Fibroblast of villous mesenchyme (primary cell): ENCODE results near the gene PAPSS1. TPM values are rescaled to one million over a fixed set of nuclear protein-coding genes. Genes with fewer than 3 reads are reported as not detected.
A peak's percentile ranks its signal among the peaks of the same experiment; 100 is the strongest.

Source experiments
- DNase-seq: peaks from one replicate; pipeline ENCODE4 v3.0.0-alpha.2; 2010; ENCODE audit warnings: low read depth
- H3K4me3 ChIP-seq: 2 replicates; pipeline ENCODE4 v1.5.1; 2011; ENCODE audit warnings: low read depth, mild to moderate bottlenecking, low read length
- total RNA-seq: library from RNA; depleted of rRNA; stranded (reverse); fragments of >200 nt; gene quantifications from 2 replicates; pipeline ENCODE4 v1.2.3, GENCODE V29; 2012
- TF ChIP-seq, protein P1 (sequence below): IDR thresholded peaks from 2 replicates; pipeline ENCODE4 v1.5.1; 2012; ENCODE audit warnings: low read depth, mild to moderate bottlenecking, low read length; ENCODE audit not compliant: insufficient read depth

PAPSS1 gene
- total RNA-seq, 1 donor: 78.6 TPM

DNA sequence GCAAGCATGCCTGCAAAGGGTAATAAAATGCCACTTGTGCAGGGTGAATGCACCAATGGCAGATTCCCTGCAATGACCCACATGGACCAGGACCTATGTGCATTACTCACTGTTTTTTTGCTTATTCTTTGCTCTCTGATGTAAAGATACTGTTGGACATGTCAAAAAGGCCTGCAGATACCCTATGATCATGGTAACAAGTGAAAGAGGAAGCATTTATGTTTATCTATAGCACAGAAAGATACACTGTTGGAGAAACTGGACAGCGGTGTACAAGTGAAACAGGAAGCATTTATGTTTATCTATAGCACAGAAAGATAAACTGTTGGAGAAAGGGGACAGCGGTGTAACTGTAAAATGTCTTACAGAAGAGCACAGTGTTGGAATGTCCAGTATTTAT is 127.5 kb downstream of the PAPSS1 start:
- peak; percentile 44 for DNase-seq
- TF ChIP-seq, protein P1, sequence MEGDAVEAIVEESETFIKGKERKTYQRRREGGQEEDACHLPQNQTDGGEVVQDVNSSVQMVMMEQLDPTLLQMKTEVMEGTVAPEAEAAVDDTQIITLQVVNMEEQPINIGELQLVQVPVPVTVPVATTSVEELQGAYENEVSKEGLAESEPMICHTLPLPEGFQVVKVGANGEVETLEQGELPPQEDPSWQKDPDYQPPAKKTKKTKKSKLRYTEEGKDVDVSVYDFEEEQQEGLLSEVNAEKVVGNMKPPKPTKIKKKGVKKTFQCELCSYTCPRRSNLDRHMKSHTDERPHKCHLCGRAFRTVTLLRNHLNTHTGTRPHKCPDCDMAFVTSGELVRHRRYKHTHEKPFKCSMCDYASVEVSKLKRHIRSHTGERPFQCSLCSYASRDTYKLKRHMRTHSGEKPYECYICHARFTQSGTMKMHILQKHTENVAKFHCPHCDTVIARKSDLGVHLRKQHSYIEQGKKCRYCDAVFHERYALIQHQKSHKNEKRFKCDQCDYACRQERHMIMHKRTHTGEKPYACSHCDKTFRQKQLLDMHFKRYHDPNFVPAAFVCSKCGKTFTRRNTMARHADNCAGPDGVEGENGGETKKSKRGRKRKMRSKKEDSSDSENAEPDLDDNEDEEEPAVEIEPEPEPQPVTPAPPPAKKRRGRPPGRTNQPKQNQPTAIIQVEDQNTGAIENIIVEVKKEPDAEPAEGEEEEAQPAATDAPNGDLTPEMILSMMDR: no peak
- no peak overlapping the region for H3K4me3 ChIP-seq

- no peak for DNase-seq
- TF ChIP-seq, protein P1: no peak
These were observed 130.8 kb downstream of the PAPSS1 start for GRCh38 chr4:107589269-107589668.

DNA sequence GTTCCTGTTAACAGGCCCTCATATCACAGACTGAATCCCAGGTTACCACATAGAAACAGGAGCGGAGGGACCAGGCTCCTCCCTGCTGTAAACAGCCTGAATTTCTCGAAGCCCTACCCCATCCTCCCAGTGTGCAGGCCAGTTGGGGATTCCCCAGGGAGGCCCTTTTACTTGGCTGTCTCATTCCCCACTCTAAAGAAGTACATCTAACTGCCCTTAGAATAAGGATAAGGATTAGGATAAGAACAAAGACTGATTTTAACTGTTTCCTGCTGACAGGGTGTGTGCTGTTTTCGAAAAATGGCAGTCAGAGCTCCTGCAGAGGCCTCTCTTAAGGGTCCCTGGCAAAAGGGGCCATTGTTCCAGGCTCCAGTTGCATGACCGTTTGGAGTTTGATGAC is 133.7 kb downstream of the PAPSS1 start:
- no peak overlapping the region for H3K4me3 ChIP-seq
- TF ChIP-seq, protein P1: no peak
- no peak for DNase-seq

More at GRCh38 chr4:107589269-107589668, 130.8 kb downstream of the PAPSS1 start:
- H3K4me3 ChIP-seq: no peak overlapping the region

DNA sequence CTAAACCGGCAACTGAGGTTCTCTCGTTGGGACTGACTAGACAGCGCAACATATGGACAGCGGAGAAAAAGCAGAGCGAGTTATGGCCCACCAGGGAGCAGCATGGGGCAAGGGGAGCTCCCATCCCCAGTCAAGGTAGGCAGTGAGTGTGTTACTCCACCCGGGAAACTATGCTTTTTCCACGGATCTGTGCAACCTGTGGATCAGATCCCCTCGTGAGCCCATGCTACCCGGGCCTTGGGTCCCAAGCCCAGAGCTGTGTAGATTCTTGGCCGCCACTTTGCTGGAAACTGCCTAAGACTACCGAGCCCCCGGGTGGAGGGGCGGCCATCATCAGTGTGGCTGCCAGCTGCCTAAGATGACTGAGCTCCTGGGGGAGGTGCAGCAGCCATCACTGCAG is 140.9 kb downstream of the PAPSS1 start:
- TF ChIP-seq, protein P1: peak; percentile 16
- no peak for DNase-seq
- no peak overlapping the region for H3K4me3 ChIP-seq

DNA sequence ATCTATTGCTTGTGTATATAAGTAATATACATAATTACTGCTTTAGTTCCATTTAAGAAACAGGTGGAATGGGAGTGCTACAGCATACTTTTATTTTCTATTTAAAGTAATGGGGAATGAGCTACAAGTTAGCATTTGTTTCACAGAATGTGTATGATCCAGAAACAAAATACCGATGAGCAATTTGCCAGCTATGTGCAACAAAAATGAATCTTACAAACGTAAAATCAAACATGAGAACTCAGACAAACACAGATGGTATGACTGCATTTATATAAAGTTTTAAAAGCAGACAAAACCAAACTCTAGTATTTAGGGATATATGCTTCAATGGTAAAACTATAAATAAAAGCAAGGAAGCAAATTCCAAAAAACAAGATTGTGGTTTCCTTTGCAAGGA is 141.7 kb downstream of the PAPSS1 start:
- peak; percentile 37 for DNase-seq
- TF ChIP-seq, protein P1: no peak
- H3K4me3 ChIP-seq: no peak overlapping the region

DNA sequence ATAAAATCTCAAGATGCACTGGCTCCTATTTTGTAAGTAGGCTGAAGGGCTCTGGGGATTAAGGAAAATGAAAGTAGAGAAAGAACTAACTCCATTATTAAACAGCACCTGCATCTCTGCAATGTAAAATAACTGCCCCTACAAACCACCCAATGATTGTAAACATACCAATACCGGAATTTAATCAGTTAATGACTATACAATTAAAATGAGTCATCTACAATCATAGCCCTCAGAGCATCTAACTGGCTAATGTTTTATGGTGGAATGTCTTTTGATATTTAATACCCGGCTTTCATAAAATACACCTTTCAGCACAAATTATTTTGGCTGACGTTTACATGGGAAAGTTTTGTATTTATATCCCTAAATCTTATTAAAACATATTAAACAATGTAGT is 142.3 kb downstream of the PAPSS1 start:
- DNase-seq: no peak
- TF ChIP-seq, protein P1: no peak
- H3K4me3 ChIP-seq: no peak overlapping the region

- TF ChIP-seq, protein P1: no peak
- no peak overlapping the region for H3K4me3 ChIP-seq
These were observed 144.8 kb downstream of the PAPSS1 start for GRCh38 chr4:107575243-107575642.

More at GRCh38 chr4:107575243-107575642, 144.8 kb downstream of the PAPSS1 start:
- DNase-seq: no peak
